HepG2 (cell line): ENCODE measurements around the gene AP3M1. TPM values are rescaled to one million over a fixed set of nuclear protein-coding genes. Genes with fewer than 3 reads are reported as not detected.

Source experiments
- ATF5 ChIP-seq: sonication (generic); formaldehyde crosslinking; IDR thresholded peaks from 2 replicates; pipeline ENCODE4 v1.4.0; 2020; ENCODE audit warnings: mild to moderate bottlenecking, low read depth, missing genetic modification reagents
- E2F1 ChIP-seq: sonication (generic); formaldehyde crosslinking; IDR thresholded peaks from 2 replicates; pipeline ENCODE4 v1.5.0; 2020; ENCODE audit warnings: missing genetic modification reagents
- FOXA1 ChIP-seq, 2 experiments: fragments of 450-650 bp in 1 of 2; sonication (generic) in 1 of 2; formaldehyde crosslinking in 1 of 2; IDR thresholded peaks; 2 replicates each; pipeline versions ENCODE4 v1.4.0 to v1.6.1; 2016 to 2020; ENCODE audit warnings: missing genetic modification reagents in 1 of 2
- JUNB ChIP-seq: sonication (generic); formaldehyde crosslinking; IDR thresholded peaks from 2 replicates; pipeline ENCODE4 v1.8.0; 2022; ENCODE audit warnings: missing genetic modification reagents, mild to moderate bottlenecking, borderline replicate concordance
- KDM1A ChIP-seq: IDR thresholded peaks from 2 replicates; pipeline ENCODE4 v1.6.1; 2016; ENCODE audit warnings: missing compliant biosample characterization
- KLF16 ChIP-seq, 2 experiments: sonication (generic) in 1 of 2; formaldehyde crosslinking in 1 of 2; IDR thresholded peaks; 2 replicates each; pipeline versions ENCODE4 v1.6.1 to v1.8.0; 2016 to 2023; ENCODE audit warnings: missing genetic modification reagents in 2 of 2, missing compliant biosample characterization in 1 of 2
- KMT2A ChIP-seq: sonication (generic); formaldehyde crosslinking; IDR thresholded peaks from 2 replicates; pipeline ENCODE4 v1.4.0; 2020; ENCODE audit warnings: missing genetic modification reagents
- MAFG ChIP-seq: sonication (generic); formaldehyde crosslinking; IDR thresholded peaks from 2 replicates; pipeline ENCODE4 v1.5.1; 2020; ENCODE audit warnings: mild to moderate bottlenecking, missing genetic modification reagents
- MTA1 ChIP-seq: sonication (generic); formaldehyde crosslinking; IDR thresholded peaks from 2 replicates; pipeline ENCODE4 v1.4.0; 2020; ENCODE audit warnings: missing genetic modification reagents, mild to moderate bottlenecking, borderline replicate concordance
- MTA3 ChIP-seq: sonication (generic); formaldehyde crosslinking; IDR thresholded peaks from 2 replicates; pipeline ENCODE4 v1.4.0; 2020; ENCODE audit warnings: missing genetic modification reagents
- PAX8 ChIP-seq: sonication (generic); formaldehyde crosslinking; IDR thresholded peaks from 2 replicates; pipeline ENCODE4 v1.8.0; 2022; ENCODE audit warnings: mild to moderate bottlenecking, missing genetic modification reagents, borderline replicate concordance
- SP140L ChIP-seq: sonication (generic); formaldehyde crosslinking; IDR thresholded peaks from 2 replicates; pipeline ENCODE4 v1.4.0; 2020; ENCODE audit warnings: missing genetic modification reagents, borderline replicate concordance
- ZBTB37 ChIP-seq: sonication (generic); formaldehyde crosslinking; IDR thresholded peaks from 2 replicates; pipeline ENCODE4 v1.4.0; 2020; ENCODE audit warnings: mild to moderate bottlenecking, missing genetic modification reagents
- ZNF264 ChIP-seq: sonication (generic); formaldehyde crosslinking; IDR thresholded peaks from 2 replicates; pipeline ENCODE4 v1.4.0; 2020; ENCODE audit warnings: missing genetic modification reagents
- ZNF343 ChIP-seq: sonication (generic); formaldehyde crosslinking; IDR thresholded peaks from 2 replicates; pipeline ENCODE4 v1.4.0; 2020; ENCODE audit warnings: mild to moderate bottlenecking, missing genetic modification reagents
- ZNF44 ChIP-seq: sonication (generic); formaldehyde crosslinking; IDR thresholded peaks from 2 replicates; pipeline ENCODE4 v1.5.1; 2020; ENCODE audit warnings: mild to moderate bottlenecking, missing genetic modification reagents
- ZNF788 ChIP-seq: sonication (generic); formaldehyde crosslinking; IDR thresholded peaks from 2 replicates; pipeline ENCODE4 v1.5.0; 2020; ENCODE audit warnings: mild to moderate bottlenecking, missing genetic modification reagents, borderline replicate concordance
- polyA plus RNA-seq, 8 experiments: library from polyadenylated mRNA; depleted of rRNA in 3 of 8; stranded (reverse) in 7 of 8; unstranded in 1 of 8; fragments of >200 nt; fragmentation: Illumina TruSeq in 4 of 8; extraction: Trizol in 4 of 8; gene quantifications; 2 replicates each; pipeline versions ENCODE4 v1.2.1 to v1.2.3, GENCODE V29; 2011 to 2016; ENCODE audit warnings: low read depth in 4 of 8, missing spikeins in 1 of 8, mixed read lengths in 1 of 8; ENCODE audit not compliant: insufficient read depth in 1 of 8
- total RNA-seq, 5 experiments: library from RNA; depleted of rRNA; stranded (reverse); fragments of >200 nt; fragmentation: Illumina TruSeq; extraction: Trizol; gene quantifications; 2 replicates each; pipeline ENCODE4 v1.2.3, GENCODE V29; 2016; ENCODE audit warnings: low read depth in 1 of 5
- TF ChIP-seq, protein P1 (sequence below): sonication (generic); formaldehyde crosslinking; IDR thresholded peaks from 2 replicates; pipeline ENCODE4 v1.4.0; 2020; ENCODE audit warnings: missing genetic modification reagents
- TF ChIP-seq, protein P2 (sequence below): sonication (generic); formaldehyde crosslinking; IDR thresholded peaks from 2 replicates; pipeline ENCODE4 v1.4.0; 2020; ENCODE audit warnings: missing genetic modification reagents
- TF ChIP-seq, protein P3 (sequence below): sonication (generic); formaldehyde crosslinking; IDR thresholded peaks from 2 replicates; pipeline ENCODE4 v1.8.0; 2022; ENCODE audit warnings: mild to moderate bottlenecking, missing genetic modification reagents, moderate library complexity
- TF ChIP-seq, protein P4 (sequence below): sonication (generic); formaldehyde crosslinking; IDR thresholded peaks from 2 replicates; pipeline ENCODE4 v1.4.0; 2020; ENCODE audit warnings: missing genetic modification reagents, borderline replicate concordance

Gene AP3M1
- total and polyA plus RNA-seq, 2 of the 13 experiments (the other 11 are each of a cell fraction or from before 2014, with no cell fraction given): 29.0 to 31.6 TPM

DNA sequence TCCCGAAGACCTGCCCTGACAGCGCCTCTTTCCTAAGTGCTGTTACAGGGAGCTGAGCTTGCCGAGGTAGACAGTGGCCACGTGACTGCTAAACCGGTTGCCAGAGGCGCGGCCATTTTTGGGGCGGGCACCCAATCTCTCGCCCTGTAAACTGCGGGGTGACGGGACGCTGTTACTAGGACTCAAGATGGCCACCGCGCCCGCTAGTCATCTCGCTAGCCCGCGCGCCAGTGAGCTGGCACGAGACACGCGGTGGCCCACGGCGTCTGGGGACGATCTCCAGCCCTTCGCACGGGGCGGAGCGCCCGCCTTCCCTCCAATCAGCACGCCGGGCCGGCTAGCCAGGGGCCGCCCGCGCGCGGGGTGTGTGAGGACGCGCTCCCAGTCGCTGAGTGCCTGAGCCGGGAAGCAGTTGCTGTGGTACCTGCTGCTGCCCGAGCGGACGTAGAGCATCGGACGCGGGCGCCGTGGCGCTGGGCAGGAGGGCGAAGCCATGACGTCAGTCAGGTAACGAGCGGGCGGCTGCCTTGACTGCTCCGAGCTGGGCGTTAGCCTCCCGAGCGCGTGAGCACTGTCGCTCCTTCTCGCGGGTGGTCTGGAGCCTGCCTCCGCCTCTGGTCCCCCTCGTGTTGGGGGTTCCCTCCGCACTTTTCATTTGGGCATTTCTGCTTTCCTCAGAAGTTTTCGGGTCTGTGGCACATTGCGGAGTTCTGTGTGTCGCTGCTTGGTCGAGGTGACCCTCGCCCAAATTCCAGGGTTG, 25.9 kb upstream of the AP3M1 start (continued):
- TF ChIP-seq, protein P1, sequence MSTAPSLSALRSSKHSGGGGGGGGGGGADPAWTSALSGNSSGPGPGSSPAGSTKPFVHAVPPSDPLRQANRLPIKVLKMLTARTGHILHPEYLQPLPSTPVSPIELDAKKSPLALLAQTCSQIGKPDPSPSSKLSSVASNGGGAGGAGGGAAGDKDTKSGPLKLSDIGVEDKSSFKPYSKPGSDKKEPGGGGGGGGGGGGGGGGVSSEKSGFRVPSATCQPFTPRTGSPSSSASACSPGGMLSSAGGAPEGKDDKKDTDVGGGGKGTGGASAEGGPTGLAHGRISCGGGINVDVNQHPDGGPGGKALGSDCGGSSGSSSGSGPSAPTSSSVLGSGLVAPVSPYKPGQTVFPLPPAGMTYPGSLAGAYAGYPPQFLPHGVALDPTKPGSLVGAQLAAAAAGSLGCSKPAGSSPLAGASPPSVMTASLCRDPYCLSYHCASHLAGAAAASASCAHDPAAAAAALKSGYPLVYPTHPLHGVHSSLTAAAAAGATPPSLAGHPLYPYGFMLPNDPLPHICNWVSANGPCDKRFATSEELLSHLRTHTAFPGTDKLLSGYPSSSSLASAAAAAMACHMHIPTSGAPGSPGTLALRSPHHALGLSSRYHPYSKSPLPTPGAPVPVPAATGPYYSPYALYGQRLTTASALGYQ (CRISPR knock-in tag): peak; percentile 71
- TF ChIP-seq, protein P2, sequence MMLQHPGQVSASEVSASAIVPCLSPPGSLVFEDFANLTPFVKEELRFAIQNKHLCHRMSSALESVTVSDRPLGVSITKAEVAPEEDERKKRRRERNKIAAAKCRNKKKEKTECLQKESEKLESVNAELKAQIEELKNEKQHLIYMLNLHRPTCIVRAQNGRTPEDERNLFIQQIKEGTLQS (CRISPR knock-in tag): peak; percentile 35; the same call in 1 of the 2 replicates
- peak; percentile 39; the same call in 1 of the 2 replicates for TF ChIP-seq KDM1A (CRISPR knock-in tag)
- peak in 1 of 2 experiments; percentile 42; a peak in 2 of 4 replicates for TF ChIP-seq KLF16 (CRISPR knock-in tag; IDR thresholded peaks at IDR 0.05)
- TF ChIP-seq, protein P3, sequence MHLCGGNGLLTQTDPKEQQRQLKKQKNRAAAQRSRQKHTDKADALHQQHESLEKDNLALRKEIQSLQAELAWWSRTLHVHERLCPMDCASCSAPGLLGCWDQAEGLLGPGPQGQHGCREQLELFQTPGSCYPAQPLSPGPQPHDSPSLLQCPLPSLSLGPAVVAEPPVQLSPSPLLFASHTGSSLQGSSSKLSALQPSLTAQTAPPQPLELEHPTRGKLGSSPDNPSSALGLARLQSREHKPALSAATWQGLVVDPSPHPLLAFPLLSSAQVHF (CRISPR knock-in tag): peak; percentile 73; the same call in 1 of the 2 replicates
- TF ChIP-seq KMT2A (CRISPR knock-in tag): peak; percentile 68; the same call in 1 of the 2 replicates
- no peak for TF ChIP-seq JUNB (CRISPR knock-in tag)
- no peak for TF ChIP-seq ZBTB37 (CRISPR knock-in tag)
- TF ChIP-seq SP140L: no peak
- peak; percentile 90 for TF ChIP-seq E2F1 (CRISPR knock-in tag)
- TF ChIP-seq ATF5 (CRISPR knock-in tag): 0 out of 2 replicates have a peak, but pooled peaks have one; percentile 9
- TF ChIP-seq ZNF264 (CRISPR knock-in tag): peak; percentile 68; the same call in 1 of the 2 replicates
- no peak; the same call in 1 of the 2 replicates for TF ChIP-seq ZNF44 (CRISPR knock-in tag)
- peak; percentile 90 for TF ChIP-seq ZNF343 (CRISPR knock-in tag)
- TF ChIP-seq MTA1 (CRISPR knock-in tag): peak; percentile 94; the same call in 1 of the 2 replicates
- TF ChIP-seq MTA3 (CRISPR knock-in tag): no peak
- TF ChIP-seq ZNF788: peak; percentile 98
- TF ChIP-seq, protein P4, sequence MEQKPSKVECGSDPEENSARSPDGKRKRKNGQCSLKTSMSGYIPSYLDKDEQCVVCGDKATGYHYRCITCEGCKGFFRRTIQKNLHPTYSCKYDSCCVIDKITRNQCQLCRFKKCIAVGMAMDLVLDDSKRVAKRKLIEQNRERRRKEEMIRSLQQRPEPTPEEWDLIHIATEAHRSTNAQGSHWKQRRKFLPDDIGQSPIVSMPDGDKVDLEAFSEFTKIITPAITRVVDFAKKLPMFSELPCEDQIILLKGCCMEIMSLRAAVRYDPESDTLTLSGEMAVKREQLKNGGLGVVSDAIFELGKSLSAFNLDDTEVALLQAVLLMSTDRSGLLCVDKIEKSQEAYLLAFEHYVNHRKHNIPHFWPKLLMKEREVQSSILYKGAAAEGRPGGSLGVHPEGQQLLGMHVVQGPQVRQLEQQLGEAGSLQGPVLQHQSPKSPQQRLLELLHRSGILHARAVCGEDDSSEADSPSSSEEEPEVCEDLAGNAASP (CRISPR knock-in tag): peak; percentile 79
- TF ChIP-seq FOXA1 (IDR thresholded peaks at IDR 0.05): no peak
- TF ChIP-seq FOXA1 (CRISPR knock-in tag; IDR thresholded peaks at IDR 0.05): peak; percentile 52
- TF ChIP-seq PAX8 (CRISPR knock-in tag): no peak
- TF ChIP-seq MAFG: no peak
